Spleen (tissue), 3 donors: ENCODE measurements around the gene HSBP1L1.

ENCODE experiments used
- POLR2A ChIP-seq, 3 donors: fragments of 450-650 bp; IDR thresholded peaks; one replicate each; pipeline ENCODE4 v1.5.1; 2017; ENCODE audit warnings: antibody characterized with exemption in 3 of 3, mild to moderate bottlenecking in 1 of 3
- POLR2AphosphoS5 ChIP-seq, 3 donors: sonication (generic); formaldehyde crosslinking; IDR thresholded peaks; one replicate each; pipeline ENCODE4 v1.5.1; 2017; ENCODE audit warnings: antibody characterized with exemption in 3 of 3

GRCh38 chr18:79921984-79922965 is 42.2 kb upstream of the HSBP1L1 start:
- TF ChIP-seq POLR2AphosphoS5 (IDR thresholded peaks at IDR 0.05) (no peak), POLR2A (IDR thresholded peaks at IDR 0.05) (no peak)
